ENCODE results near the gene C1orf105.

The C1orf105 gene

GRCh38 chr1:172394811-172395210 lies 25.7 kb upstream of the C1orf105 start:
- Histone ChIP-seq H3K36me3 (ENCODE audit: control insufficient read depth in 1 of 2, insufficient read depth in 2 of 2, low read length in 2 of 2) (no peaks in the 10 kb centered on the region), H3K9ac (ENCODE audit: low read length) (no peak overlapping the region), H4K8ac (ENCODE audit: low read depth, low read length) (no peak overlapping the region), H2BK5ac (ENCODE audit: low read depth, low read length, poor library complexity) (no peak overlapping the region), H2AK5ac (ENCODE audit: low read length) (no peak overlapping the region), H2AFZ (ENCODE audit: insufficient read depth, low read length, poor library complexity) (no peak overlapping the region), H3K27ac (ENCODE audit: low read depth, low read length) (no peak overlapping the region), H3K4ac (ENCODE audit: low read depth, low read length) (no peak overlapping the region), H2BK120ac (ENCODE audit: insufficient read depth, low read length, poor library complexity) (no peak overlapping the region), H3K4me1 (ENCODE audit: control insufficient read depth in 1 of 2, insufficient read depth in 2 of 2, low read length in 2 of 2) (peaks cover 3 to 18% of the 10 kb centered on the region in 2 experiments), H3K9me3 (ENCODE audit: insufficient read depth, low read depth, low read length) (no peaks in the 10 kb centered on the region), H3K79me1 (ENCODE audit: low read length) (peaks cover 9% of the 10 kb centered on the region), H3K4me2 (ENCODE audit: low read length) (no peak overlapping the region), H3K27me3 (ENCODE audit: insufficient read depth, low read length) (no peaks in the 10 kb centered on the region), H3K23ac (ENCODE audit: low read length) (no peak overlapping the region), H3K4me3 (ENCODE audit: low read depth, low read length) (no peak overlapping the region), H2BK12ac (ENCODE audit: low read length) (no peak overlapping the region), H3K14ac (ENCODE audit: low read length) (no peak overlapping the region), H3K18ac (ENCODE audit: low read length) (no peak overlapping the region), H4K12ac (ENCODE audit: low read depth, low read length) (no peak overlapping the region), H4K91ac (ENCODE audit: low read depth, low read length) (peak overlapping the region; percentile 63), H3K79me2 (ENCODE audit: control insufficient read depth, insufficient read depth, low read length, poor library complexity) (no peaks in the 10 kb centered on the region)
- no peak for DNase-seq
- WGBS (ENCODE audit: extremely low coverage, insufficient coverage, insufficient read length): no CpG with 5 or more reads among the region's 5 CpGs

GRCh38 chr1:172395576-172395975 lies 24.9 kb upstream of the C1orf105 start:
- Histone ChIP-seq H4K12ac (ENCODE audit: low read depth, low read length) (no peak overlapping the region), H3K18ac (ENCODE audit: low read length) (no peak overlapping the region), H3K4me1 (ENCODE audit: control insufficient read depth in 1 of 2, insufficient read depth in 2 of 2, low read length in 2 of 2) (peaks cover 0 to 14% of the 10 kb centered on the region in 2 experiments), H4K8ac (ENCODE audit: low read depth, low read length) (no peak overlapping the region), H3K79me1 (ENCODE audit: low read length) (peaks cover 13% of the 10 kb centered on the region), H3K36me3 (ENCODE audit: control insufficient read depth in 1 of 2, insufficient read depth in 2 of 2, low read length in 2 of 2) (no peaks in the 10 kb centered on the region), H3K79me2 (ENCODE audit: control insufficient read depth, insufficient read depth, low read length, poor library complexity) (no peaks in the 10 kb centered on the region), H2AFZ (ENCODE audit: insufficient read depth, low read length, poor library complexity) (no peak overlapping the region), H2BK12ac (ENCODE audit: low read length) (no peak overlapping the region), H3K4me2 (ENCODE audit: low read length) (no peak overlapping the region), H2AK5ac (ENCODE audit: low read length) (peak overlapping the region; percentile 56), H3K14ac (ENCODE audit: low read length) (no peak overlapping the region), H3K9me3 (ENCODE audit: insufficient read depth, low read depth, low read length) (no peaks in the 10 kb centered on the region), H3K27ac (ENCODE audit: low read depth, low read length) (no peak overlapping the region), H3K4ac (ENCODE audit: low read depth, low read length) (no peak overlapping the region), H3K27me3 (ENCODE audit: insufficient read depth, low read length) (no peaks in the 10 kb centered on the region), H3K4me3 (ENCODE audit: low read depth, low read length) (no peak overlapping the region), H3K9ac (ENCODE audit: low read length) (no peak overlapping the region), H2BK120ac (ENCODE audit: insufficient read depth, low read length, poor library complexity) (no peak overlapping the region), H3K23ac (ENCODE audit: low read length) (no peak overlapping the region), H2BK5ac (ENCODE audit: low read depth, low read length, poor library complexity) (no peak overlapping the region), H4K91ac (ENCODE audit: low read depth, low read length) (peak overlapping the region; percentile 43)
- DNase-seq: no peak
- no CpG with 5 or more reads among the region's 3 CpGs for WGBS (ENCODE audit: extremely low coverage, insufficient coverage, insufficient read length)

DNA sequence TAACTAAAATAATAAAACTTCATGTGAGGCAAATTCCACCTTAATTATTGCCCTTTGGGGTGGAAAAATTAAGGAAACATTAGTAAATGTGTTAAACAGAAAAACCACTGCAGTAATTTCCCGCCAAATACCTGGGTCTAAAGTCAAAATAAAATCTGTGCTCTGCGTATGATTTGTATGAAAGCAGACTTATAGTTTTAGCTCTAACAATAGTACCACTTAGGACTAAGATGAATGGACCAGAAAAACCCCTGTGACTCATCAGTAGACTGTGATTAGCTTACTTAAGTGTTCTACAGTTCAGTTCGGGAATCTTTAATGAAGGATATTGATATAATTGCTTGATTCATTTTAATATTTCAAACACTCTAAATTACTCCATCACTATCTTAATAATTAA lies 23.3 kb upstream of the C1orf105 start:
- no peak overlapping the region for H3K23ac ChIP-seq (ENCODE audit: low read length)
- H4K8ac ChIP-seq (ENCODE audit: low read depth, low read length): no peak overlapping the region
- H3K4me3 ChIP-seq (ENCODE audit: low read depth, low read length): no peak overlapping the region
- H2AK5ac ChIP-seq (ENCODE audit: low read length): no peak overlapping the region
- no peaks in the 10 kb centered on the region for H3K9me3 ChIP-seq (ENCODE audit: insufficient read depth, low read depth, low read length)
- no peaks in the 10 kb centered on the region for H3K36me3 ChIP-seq (ENCODE audit: control insufficient read depth in 1 of 2, insufficient read depth in 2 of 2, low read length in 2 of 2)
- no peak overlapping the region for H3K4ac ChIP-seq (ENCODE audit: low read depth, low read length)
- H4K12ac ChIP-seq (ENCODE audit: low read depth, low read length): no peak overlapping the region
- no peak overlapping the region for H3K4me2 ChIP-seq (ENCODE audit: low read length)
- H2BK120ac ChIP-seq (ENCODE audit: insufficient read depth, low read length, poor library complexity): no peak overlapping the region
- no peak overlapping the region for H3K27ac ChIP-seq (ENCODE audit: low read depth, low read length)
- no CpG with 5 or more reads among the region's 3 CpGs for WGBS (ENCODE audit: extremely low coverage, insufficient coverage, insufficient read length)
- H2AFZ ChIP-seq (ENCODE audit: insufficient read depth, low read length, poor library complexity): no peak overlapping the region
- H3K79me2 ChIP-seq (ENCODE audit: control insufficient read depth, insufficient read depth, low read length, poor library complexity): no peaks in the 10 kb centered on the region
- peaks cover 9% of the 10 kb centered on the region for H3K79me1 ChIP-seq (ENCODE audit: low read length)
- H3K9ac ChIP-seq (ENCODE audit: low read length): no peak overlapping the region
- no peak overlapping the region for H2BK5ac ChIP-seq (ENCODE audit: low read depth, low read length, poor library complexity)
- no peak overlapping the region for H3K18ac ChIP-seq (ENCODE audit: low read length)
- no peaks in the 10 kb centered on the region for H3K27me3 ChIP-seq (ENCODE audit: insufficient read depth, low read length)
- no peak for DNase-seq
- no peak overlapping the region for H4K91ac ChIP-seq (ENCODE audit: low read depth, low read length)
- no peak overlapping the region for H3K14ac ChIP-seq (ENCODE audit: low read length)
- H2BK12ac ChIP-seq (ENCODE audit: low read length): no peak overlapping the region
- peaks cover 0 to 8% of the 10 kb centered on the region in 2 experiments for H3K4me1 ChIP-seq (ENCODE audit: control insufficient read depth in 1 of 2, insufficient read depth in 2 of 2, low read length in 2 of 2)

GRCh38 chr1:172397633-172398032 lies 22.9 kb upstream of the C1orf105 start:
- H2AFZ ChIP-seq (ENCODE audit: insufficient read depth, low read length, poor library complexity): no peak overlapping the region
- no peak overlapping the region for H3K23ac ChIP-seq (ENCODE audit: low read length)
- no CpG with 5 or more reads among the region's 2 CpGs for WGBS (ENCODE audit: extremely low coverage, insufficient coverage, insufficient read length)
- H4K12ac ChIP-seq (ENCODE audit: low read depth, low read length): no peak overlapping the region
- H3K27me3 ChIP-seq (ENCODE audit: insufficient read depth, low read length): no peaks in the 10 kb centered on the region
- H3K4ac ChIP-seq (ENCODE audit: low read depth, low read length): no peak overlapping the region
- no peak overlapping the region for H3K4me3 ChIP-seq (ENCODE audit: low read depth, low read length)
- no peak overlapping the region for H2BK12ac ChIP-seq (ENCODE audit: low read length)
- no peaks in the 10 kb centered on the region for H3K36me3 ChIP-seq (ENCODE audit: control insufficient read depth in 1 of 2, insufficient read depth in 2 of 2, low read length in 2 of 2)
- H3K79me1 ChIP-seq (ENCODE audit: low read length): peaks cover 9% of the 10 kb centered on the region
- DNase-seq: no peak
- no peak overlapping the region for H4K8ac ChIP-seq (ENCODE audit: low read depth, low read length)
- H3K9me3 ChIP-seq (ENCODE audit: insufficient read depth, low read depth, low read length): no peaks in the 10 kb centered on the region
- H2AK5ac ChIP-seq (ENCODE audit: low read length): no peak overlapping the region
- H3K79me2 ChIP-seq (ENCODE audit: control insufficient read depth, insufficient read depth, low read length, poor library complexity): no peaks in the 10 kb centered on the region
- no peak overlapping the region for H3K9ac ChIP-seq (ENCODE audit: low read length)
- H2BK120ac ChIP-seq (ENCODE audit: insufficient read depth, low read length, poor library complexity): no peak overlapping the region
- H3K27ac ChIP-seq (ENCODE audit: low read depth, low read length): no peak overlapping the region
- no peak overlapping the region for H3K18ac ChIP-seq (ENCODE audit: low read length)
- no peak overlapping the region for H3K14ac ChIP-seq (ENCODE audit: low read length)
- H3K4me2 ChIP-seq (ENCODE audit: low read length): no peak overlapping the region
- H2BK5ac ChIP-seq (ENCODE audit: low read depth, low read length, poor library complexity): no peak overlapping the region
- peaks cover 0 to 8% of the 10 kb centered on the region in 2 experiments for H3K4me1 ChIP-seq (ENCODE audit: control insufficient read depth in 1 of 2, insufficient read depth in 2 of 2, low read length in 2 of 2)
- H4K91ac ChIP-seq (ENCODE audit: low read depth, low read length): no peak overlapping the region

Measured in trophoblast cell (in vitro differentiated cells and primary cell).